ENCODE results near the gene PTPRN2. TPM values are rescaled to one million over a fixed set of nuclear protein-coding genes. Genes with fewer than 3 reads are reported as not detected.

The PTPRN2 gene
- total RNA-seq, 1 donor from 2014 or later: 2.4 TPM

- Histone ChIP-seq H3K4me3 (ENCODE audit: low read depth, low read length) (no peak overlapping the region), H3K27me3 (ENCODE audit: control insufficient read depth, insufficient read depth, low read length) (no peaks in the 10 kb centered on the region), H3K36me3 (ENCODE audit: control insufficient read depth, insufficient read depth, low read length) (no peaks in the 10 kb centered on the region)
- no peak for DNase-seq (ENCODE audit: low read depth)
- TF ChIP-seq CTCF (IDR thresholded peaks at IDR 0.05; ENCODE audit: insufficient read depth, low read length, poor library complexity, severe bottlenecking): no peak
These were observed 802.0 kb downstream of the PTPRN2 start for GRCh38 chr7:157785486-157786186.

GRCh38 chr7:157784979-157785441 lies 802.6 kb downstream of the PTPRN2 start:
- no peaks in the 10 kb centered on the region for H3K36me3 ChIP-seq (ENCODE audit: control insufficient read depth, insufficient read depth, low read length)
- TF ChIP-seq CTCF (IDR thresholded peaks at IDR 0.05; ENCODE audit: insufficient read depth, low read length, poor library complexity, severe bottlenecking): no peak
- H3K4me3 ChIP-seq (ENCODE audit: low read depth, low read length): no peak overlapping the region
- DNase-seq (ENCODE audit: low read depth): no peak
- no peaks in the 10 kb centered on the region for H3K27me3 ChIP-seq (ENCODE audit: control insufficient read depth, insufficient read depth, low read length)

GRCh38 chr7:157784041-157784835 lies 803.4 kb downstream of the PTPRN2 start:
- Histone ChIP-seq H3K4me3 (ENCODE audit: low read depth, low read length) (no peak overlapping the region), H3K27me3 (ENCODE audit: control insufficient read depth, insufficient read depth, low read length) (no peaks in the 10 kb centered on the region), H3K36me3 (ENCODE audit: control insufficient read depth, insufficient read depth, low read length) (no peaks in the 10 kb centered on the region)
- TF ChIP-seq CTCF (IDR thresholded peaks at IDR 0.05; ENCODE audit: insufficient read depth, low read length, poor library complexity, severe bottlenecking): no peak
- no peak for DNase-seq (ENCODE audit: low read depth)

- Histone ChIP-seq H3K27me3 (ENCODE audit: control insufficient read depth, insufficient read depth, low read length) (no peaks in the 10 kb centered on the region), H3K36me3 (ENCODE audit: control insufficient read depth, insufficient read depth, low read length) (no peaks in the 10 kb centered on the region), H3K4me3 (ENCODE audit: low read depth, low read length) (no peak overlapping the region)
- DNase-seq (ENCODE audit: low read depth): no peak
- no peak for TF ChIP-seq CTCF (IDR thresholded peaks at IDR 0.05; ENCODE audit: insufficient read depth, low read length, poor library complexity, severe bottlenecking)
These were observed 805.6 kb downstream of the PTPRN2 start for GRCh38 chr7:157782041-157782440.

- Histone ChIP-seq H3K36me3 (ENCODE audit: control insufficient read depth, insufficient read depth, low read length) (no peaks in the 10 kb centered on the region), H3K4me3 (ENCODE audit: low read depth, low read length) (no peak overlapping the region), H3K27me3 (ENCODE audit: control insufficient read depth, insufficient read depth, low read length) (no peaks in the 10 kb centered on the region)
- no peak for DNase-seq (ENCODE audit: low read depth)
- no peak for TF ChIP-seq CTCF (IDR thresholded peaks at IDR 0.05; ENCODE audit: insufficient read depth, low read length, poor library complexity, severe bottlenecking)
These were observed 806.9 kb downstream of the PTPRN2 start for GRCh38 chr7:157780721-157781120.

All from kidney epithelial cell (primary cell).